Panc1 (cell line): Measurements from ENCODE around the gene SUCLG2.

Experiments
- POLR2AphosphoS5 ChIP-seq: IDR thresholded peaks from 2 replicates; pipeline ENCODE4 v1.6.1; 2012; ENCODE audit warnings: mild to moderate bottlenecking, low read depth, low read length, moderate library complexity
- SIN3A ChIP-seq: IDR thresholded peaks from 2 replicates; pipeline ENCODE4 v1.6.1; 2012; ENCODE audit warnings: low read depth, mild to moderate bottlenecking, low read length, moderate library complexity, borderline replicate concordance; ENCODE audit not compliant: insufficient read depth
- TF ChIP-seq, protein P1 (sequence below): fragments of 450-650 bp; IDR thresholded peaks from 2 replicates; pipeline ENCODE4 v1.5.1; 2017; ENCODE audit warnings: mild to moderate bottlenecking
- TF ChIP-seq, protein P2 (sequence below), 2 experiments: IDR thresholded peaks; 2 replicates each; pipeline ENCODE4 v1.6.1; 2011 to 2012; ENCODE audit warnings: low read depth in 2 of 2, control low read depth in 1 of 2, low read length in 1 of 2, mild to moderate bottlenecking in 1 of 2, moderate library complexity in 1 of 2; ENCODE audit not compliant: insufficient read depth in 1 of 2

DNA sequence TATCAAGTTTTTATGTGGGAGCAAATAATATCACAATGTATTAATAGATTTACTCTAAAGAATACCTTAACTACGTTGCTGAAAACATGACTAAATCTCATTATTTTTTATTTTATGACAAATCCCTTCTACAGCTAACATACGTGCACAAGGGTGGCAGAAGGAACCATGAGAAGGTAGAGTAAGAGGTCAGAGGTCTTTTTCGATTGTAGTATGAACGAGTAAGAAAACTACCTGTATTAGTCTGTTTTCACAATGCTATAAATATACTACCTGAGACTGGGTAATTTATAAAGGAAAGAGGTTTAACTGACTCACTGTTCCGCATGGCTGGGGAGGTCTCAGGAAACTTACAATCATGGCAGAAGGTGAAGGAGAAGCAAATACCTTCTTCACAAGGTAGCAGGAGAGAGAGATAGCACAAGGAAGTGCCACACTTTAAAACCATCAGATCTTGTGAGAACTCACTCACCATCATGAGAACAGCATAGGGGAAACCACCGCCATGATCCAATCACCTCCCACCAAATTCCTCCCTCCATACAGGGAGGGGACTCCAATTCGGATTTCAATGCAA lies 95.3 kb downstream of the SUCLG2 start:
- TF ChIP-seq SIN3A (no peak), POLR2AphosphoS5 (no peak)
- TF ChIP-seq, protein P1, sequence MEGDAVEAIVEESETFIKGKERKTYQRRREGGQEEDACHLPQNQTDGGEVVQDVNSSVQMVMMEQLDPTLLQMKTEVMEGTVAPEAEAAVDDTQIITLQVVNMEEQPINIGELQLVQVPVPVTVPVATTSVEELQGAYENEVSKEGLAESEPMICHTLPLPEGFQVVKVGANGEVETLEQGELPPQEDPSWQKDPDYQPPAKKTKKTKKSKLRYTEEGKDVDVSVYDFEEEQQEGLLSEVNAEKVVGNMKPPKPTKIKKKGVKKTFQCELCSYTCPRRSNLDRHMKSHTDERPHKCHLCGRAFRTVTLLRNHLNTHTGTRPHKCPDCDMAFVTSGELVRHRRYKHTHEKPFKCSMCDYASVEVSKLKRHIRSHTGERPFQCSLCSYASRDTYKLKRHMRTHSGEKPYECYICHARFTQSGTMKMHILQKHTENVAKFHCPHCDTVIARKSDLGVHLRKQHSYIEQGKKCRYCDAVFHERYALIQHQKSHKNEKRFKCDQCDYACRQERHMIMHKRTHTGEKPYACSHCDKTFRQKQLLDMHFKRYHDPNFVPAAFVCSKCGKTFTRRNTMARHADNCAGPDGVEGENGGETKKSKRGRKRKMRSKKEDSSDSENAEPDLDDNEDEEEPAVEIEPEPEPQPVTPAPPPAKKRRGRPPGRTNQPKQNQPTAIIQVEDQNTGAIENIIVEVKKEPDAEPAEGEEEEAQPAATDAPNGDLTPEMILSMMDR: no peak
- TF ChIP-seq, protein P2, sequence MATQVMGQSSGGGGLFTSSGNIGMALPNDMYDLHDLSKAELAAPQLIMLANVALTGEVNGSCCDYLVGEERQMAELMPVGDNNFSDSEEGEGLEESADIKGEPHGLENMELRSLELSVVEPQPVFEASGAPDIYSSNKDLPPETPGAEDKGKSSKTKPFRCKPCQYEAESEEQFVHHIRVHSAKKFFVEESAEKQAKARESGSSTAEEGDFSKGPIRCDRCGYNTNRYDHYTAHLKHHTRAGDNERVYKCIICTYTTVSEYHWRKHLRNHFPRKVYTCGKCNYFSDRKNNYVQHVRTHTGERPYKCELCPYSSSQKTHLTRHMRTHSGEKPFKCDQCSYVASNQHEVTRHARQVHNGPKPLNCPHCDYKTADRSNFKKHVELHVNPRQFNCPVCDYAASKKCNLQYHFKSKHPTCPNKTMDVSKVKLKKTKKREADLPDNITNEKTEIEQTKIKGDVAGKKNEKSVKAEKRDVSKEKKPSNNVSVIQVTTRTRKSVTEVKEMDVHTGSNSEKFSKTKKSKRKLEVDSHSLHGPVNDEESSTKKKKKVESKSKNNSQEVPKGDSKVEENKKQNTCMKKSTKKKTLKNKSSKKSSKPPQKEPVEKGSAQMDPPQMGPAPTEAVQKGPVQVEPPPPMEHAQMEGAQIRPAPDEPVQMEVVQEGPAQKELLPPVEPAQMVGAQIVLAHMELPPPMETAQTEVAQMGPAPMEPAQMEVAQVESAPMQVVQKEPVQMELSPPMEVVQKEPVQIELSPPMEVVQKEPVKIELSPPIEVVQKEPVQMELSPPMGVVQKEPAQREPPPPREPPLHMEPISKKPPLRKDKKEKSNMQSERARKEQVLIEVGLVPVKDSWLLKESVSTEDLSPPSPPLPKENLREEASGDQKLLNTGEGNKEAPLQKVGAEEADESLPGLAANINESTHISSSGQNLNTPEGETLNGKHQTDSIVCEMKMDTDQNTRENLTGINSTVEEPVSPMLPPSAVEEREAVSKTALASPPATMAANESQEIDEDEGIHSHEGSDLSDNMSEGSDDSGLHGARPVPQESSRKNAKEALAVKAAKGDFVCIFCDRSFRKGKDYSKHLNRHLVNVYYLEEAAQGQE (IDR thresholded peaks at IDR 0.05; ENCODE audit: insufficient read depth in 1 of 2, low read depth in 2 of 2, low read length in 1 of 2): no peak
